ENCODE measurements around the gene RNLS.
"Not testable (repeated sequence)": the region's sequence is repeated elsewhere in the genome, so short reads cannot be mapped to it uniquely, and the experiment has no call there.

RNLS gene

GRCh38 chr10:88499569-88500470 lies 83.3 kb downstream of the RNLS start:
- H3K36me3 ChIP-seq (replicated peaks): no peaks in the 10 kb centered on the region
- DNase-seq (ENCODE audit: low spot score in 2 of 2): no peak
- H3K27me3 ChIP-seq (ENCODE audit: low read depth): no peaks in the 10 kb centered on the region
- no peak overlapping the region for H3K4me3 ChIP-seq
- peaks cover 22% of the 10 kb centered on the region for H3K4me1 ChIP-seq
- in situ Hi-C loops (cut with MboI; ENCODE audit: low sequenced_read_pairs): no loop called here
- no peaks in the 10 kb centered on the region for H3K9me3 ChIP-seq

DNA sequence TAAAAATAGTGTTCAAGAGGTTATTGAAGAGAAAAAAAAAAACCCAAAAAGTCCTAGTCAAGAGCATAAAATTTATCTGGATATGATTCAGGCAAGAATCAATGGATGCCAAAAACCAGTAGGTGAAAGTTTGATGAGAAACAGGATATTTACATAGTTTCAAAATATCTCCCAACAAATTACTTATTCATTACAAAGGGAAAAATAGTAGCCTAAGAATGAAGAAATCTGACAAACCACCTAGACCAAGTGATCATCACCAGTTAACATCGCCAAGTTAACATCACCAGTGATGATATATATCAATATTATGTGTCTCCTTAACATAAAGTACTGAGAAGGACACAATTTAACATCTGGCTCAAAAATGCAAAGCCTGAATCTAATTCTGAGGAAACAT lies 85.2 kb downstream of the RNLS start:
- no peaks in the 10 kb centered on the region for H3K36me3 ChIP-seq (replicated peaks)
- in situ Hi-C loops (cut with MboI; ENCODE audit: low sequenced_read_pairs): no loop called here
- peaks cover 34% of the 10 kb centered on the region for H3K4me1 ChIP-seq
- no peak overlapping the region for H3K4me3 ChIP-seq
- no peaks in the 10 kb centered on the region for H3K27me3 ChIP-seq (ENCODE audit: low read depth)
- DNase-seq (ENCODE audit: low spot score in 2 of 2): no peak
- H3K9me3 ChIP-seq: no peaks in the 10 kb centered on the region

DNA sequence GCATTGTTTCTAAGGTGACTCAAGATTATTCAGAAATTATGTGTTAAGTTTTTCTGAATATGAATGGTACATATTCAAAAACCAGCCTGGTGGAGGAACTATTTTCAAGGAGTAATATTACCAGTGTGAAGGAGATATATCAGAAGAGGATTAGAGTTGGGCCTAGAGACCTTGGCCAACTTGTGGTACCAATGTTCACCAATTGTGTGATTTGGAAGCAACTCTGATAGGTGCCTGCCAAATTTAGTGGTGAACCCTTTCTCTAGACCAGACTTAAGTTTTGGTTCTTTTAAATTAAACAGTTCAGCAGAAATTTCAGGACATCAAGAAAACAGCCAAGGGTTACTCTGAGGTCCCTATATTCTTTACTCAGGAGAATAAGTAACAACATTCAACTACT lies 88.6 kb downstream of the RNLS start:
- Histone ChIP-seq H3K4me3 (no peak overlapping the region), H3K4me1 (peaks cover 38% of the 10 kb centered on the region), H3K9me3 (no peaks in the 10 kb centered on the region), H3K27me3 (ENCODE audit: low read depth) (no peaks in the 10 kb centered on the region), H3K36me3 (replicated peaks) (no peaks in the 10 kb centered on the region)
- in situ Hi-C loops (cut with MboI; ENCODE audit: low sequenced_read_pairs): no loop called here
- DNase-seq (ENCODE audit: low spot score in 2 of 2): no peak

GRCh38 chr10:88493691-88494483 lies 89.2 kb downstream of the RNLS start:
- H3K27me3 ChIP-seq (ENCODE audit: low read depth): no peaks in the 10 kb centered on the region
- no peak overlapping the region for H3K4me3 ChIP-seq
- peak; percentile 59 to 98 for DNase-seq (ENCODE audit: low spot score in 2 of 2)
- no peaks in the 10 kb centered on the region for H3K36me3 ChIP-seq (replicated peaks)
- in situ Hi-C loops (cut with MboI; ENCODE audit: low sequenced_read_pairs): no loop called here
- H3K9me3 ChIP-seq: no peaks in the 10 kb centered on the region
- peaks cover 38% of the 10 kb centered on the region for H3K4me1 ChIP-seq

DNA sequence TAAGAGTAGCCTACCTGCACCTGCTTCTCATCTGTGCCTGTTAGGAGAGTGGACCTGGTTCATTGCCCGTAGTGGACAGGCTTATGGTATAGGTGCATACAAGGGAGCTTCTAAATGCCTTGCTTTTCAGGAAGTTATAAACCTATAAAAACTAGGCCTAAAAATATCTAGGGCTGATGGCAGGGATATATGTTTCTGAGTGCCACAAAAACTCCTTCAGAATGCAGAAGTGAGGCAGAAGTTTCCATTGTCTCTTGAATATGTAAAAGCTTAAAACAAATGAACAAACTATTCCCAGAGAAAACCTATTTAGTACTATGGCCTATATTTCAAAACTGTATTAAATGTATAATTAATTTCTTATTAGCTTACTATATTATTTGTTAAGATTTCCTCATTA lies 91.8 kb downstream of the RNLS start:
- Histone ChIP-seq H3K4me1 (peaks cover 33% of the 10 kb centered on the region), H3K9me3 (no peaks in the 10 kb centered on the region), H3K4me3 (no peak overlapping the region), H3K27me3 (ENCODE audit: low read depth) (no peaks in the 10 kb centered on the region), H3K36me3 (replicated peaks) (no peaks in the 10 kb centered on the region)
- no peak for DNase-seq (ENCODE audit: low spot score in 2 of 2)
- in situ Hi-C loops (cut with MboI; ENCODE audit: low sequenced_read_pairs): no loop called here

- H3K9me3 ChIP-seq: no peaks in the 10 kb centered on the region
- in situ Hi-C loops (cut with MboI; ENCODE audit: low sequenced_read_pairs): no loop called here
- H3K4me1 ChIP-seq: peaks cover 24% of the 10 kb centered on the region
- H3K4me3 ChIP-seq: no peak overlapping the region
- no peak for DNase-seq (ENCODE audit: low spot score in 2 of 2)
- H3K36me3 ChIP-seq (replicated peaks): no peaks in the 10 kb centered on the region
- H3K27me3 ChIP-seq (ENCODE audit: low read depth): no peaks in the 10 kb centered on the region
Observed at GRCh38 chr10:88490231-88490980, 92.7 kb downstream of the RNLS start.

GRCh38 chr10:88489107-88489506 lies 94.0 kb downstream of the RNLS start:
- in situ Hi-C loops (cut with MboI; ENCODE audit: low sequenced_read_pairs): no loop called here
- no peak for DNase-seq (ENCODE audit: low spot score in 2 of 2)
- Histone ChIP-seq H3K4me3 (no peak overlapping the region), H3K9me3 (no peaks in the 10 kb centered on the region), H3K4me1 (peaks cover 12% of the 10 kb centered on the region), H3K36me3 (replicated peaks) (no peaks in the 10 kb centered on the region), H3K27me3 (ENCODE audit: low read depth) (no peaks in the 10 kb centered on the region)

GRCh38 chr10:88486816-88487215 lies 96.3 kb downstream of the RNLS start:
- DNase-seq (ENCODE audit: low spot score in 2 of 2); H3K27me3 ChIP-seq (ENCODE audit: low read depth); H3K4me1 ChIP-seq; H3K36me3 ChIP-seq (replicated peaks); H3K9me3 ChIP-seq; in situ Hi-C loops (cut with MboI; ENCODE audit: low sequenced_read_pairs); H3K4me3 ChIP-seq: not testable (repeated sequence)

GRCh38 chr10:88482220-88482619 lies 100.9 kb downstream of the RNLS start:
- H3K36me3 ChIP-seq (replicated peaks): no peaks in the 10 kb centered on the region

DNA sequence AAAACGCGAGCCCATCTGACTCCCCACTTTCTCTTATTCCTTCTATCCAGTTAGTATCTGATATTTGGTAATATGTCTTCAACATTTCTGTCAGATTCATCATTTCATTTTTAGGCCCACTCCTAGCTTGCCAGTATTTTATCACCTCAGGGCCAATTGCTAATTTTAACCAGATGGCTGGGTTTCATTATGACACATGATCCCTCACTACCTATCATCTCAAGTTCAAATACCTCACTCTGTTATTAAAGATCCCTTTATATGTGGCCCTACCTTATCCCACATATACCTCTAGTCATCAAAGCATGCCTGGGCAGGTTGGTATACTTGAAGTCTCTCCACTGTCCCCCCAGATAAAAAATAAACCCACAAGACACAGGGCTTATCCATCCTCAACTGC lies 104.9 kb downstream of the RNLS start:
- no peak for DNase-seq (ENCODE audit: low spot score in 2 of 2)
- no peaks in the 10 kb centered on the region for H3K27me3 ChIP-seq (ENCODE audit: low read depth)
- no peak overlapping the region for H3K4me3 ChIP-seq
- H3K36me3 ChIP-seq (replicated peaks): no peaks in the 10 kb centered on the region
- H3K9me3 ChIP-seq: no peaks in the 10 kb centered on the region
- H3K4me1 ChIP-seq: peaks cover 18% of the 10 kb centered on the region
- in situ Hi-C loops (cut with MboI; ENCODE audit: low sequenced_read_pairs): no loop called here

More at GRCh38 chr10:88482220-88482619, 100.9 kb downstream of the RNLS start:
- in situ Hi-C loops (cut with MboI; ENCODE audit: low sequenced_read_pairs): no loop called here
- Histone ChIP-seq H3K27me3 (ENCODE audit: low read depth) (no peaks in the 10 kb centered on the region), H3K4me3 (no peak overlapping the region), H3K9me3 (no peaks in the 10 kb centered on the region), H3K4me1 (no peaks in the 10 kb centered on the region)
- DNase-seq (ENCODE audit: low spot score in 2 of 2): no peak

GRCh38 chr10:88477343-88478085 lies 105.6 kb downstream of the RNLS start:
- in situ Hi-C loops (cut with MboI; ENCODE audit: low sequenced_read_pairs): no loop called here
- no peaks in the 10 kb centered on the region for H3K36me3 ChIP-seq (replicated peaks)
- no peaks in the 10 kb centered on the region for H3K27me3 ChIP-seq (ENCODE audit: low read depth)
- H3K4me1 ChIP-seq: peaks cover 18% of the 10 kb centered on the region
- DNase-seq (ENCODE audit: low spot score in 2 of 2): no peak
- no peaks in the 10 kb centered on the region for H3K9me3 ChIP-seq
- H3K4me3 ChIP-seq: no peak overlapping the region

DNA sequence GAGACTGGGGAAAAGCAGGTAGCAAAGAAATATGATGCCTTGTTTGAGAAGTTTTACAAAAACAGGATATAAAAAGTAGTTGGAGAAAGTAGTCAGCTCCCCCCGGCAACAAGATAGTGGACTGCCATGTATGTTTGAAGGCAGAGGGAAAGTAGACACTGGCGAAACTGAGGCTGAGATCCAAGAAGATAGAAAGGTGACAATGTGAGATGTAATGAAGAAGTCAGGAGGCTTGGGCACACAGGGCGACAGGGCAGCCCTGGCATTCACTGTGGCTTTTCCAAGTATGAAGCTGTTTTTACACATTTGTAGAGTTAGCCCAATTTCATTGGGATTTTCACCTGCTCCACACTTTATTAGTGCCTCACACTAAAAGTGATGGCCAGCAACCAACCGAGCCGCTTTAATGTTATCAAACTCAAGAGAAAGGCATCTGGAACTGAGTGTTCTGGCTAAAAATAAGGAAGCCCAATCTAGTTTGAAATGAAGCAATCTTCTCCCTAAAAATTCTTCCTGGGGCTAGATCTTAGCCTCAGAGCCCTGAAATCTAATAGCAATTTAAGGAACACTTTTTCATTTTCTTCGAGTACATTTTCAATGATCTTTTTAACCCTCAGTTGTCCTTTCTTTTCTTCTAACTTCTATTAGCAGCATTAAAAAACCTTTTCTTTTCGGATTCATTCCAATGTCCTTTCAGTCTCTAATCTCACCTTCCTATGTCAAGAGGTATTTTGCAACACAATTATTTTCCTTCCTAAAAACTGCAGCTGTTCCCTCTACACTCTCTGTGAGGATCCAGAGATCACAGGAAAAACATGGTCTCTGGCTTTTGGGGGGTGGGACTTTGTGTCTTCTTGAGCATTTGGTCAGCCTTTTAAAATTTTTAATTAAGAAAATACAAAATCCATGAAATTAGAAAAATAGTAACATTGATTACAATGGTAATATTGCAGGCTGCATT lies 108.0 kb downstream of the RNLS start:
- H3K9me3 ChIP-seq: no peaks in the 10 kb centered on the region
- H3K4me1 ChIP-seq: peaks cover 18% of the 10 kb centered on the region
- no peak overlapping the region for H3K4me3 ChIP-seq
- DNase-seq (ENCODE audit: low spot score in 2 of 2): no peak
- in situ Hi-C loops (cut with MboI; ENCODE audit: low sequenced_read_pairs): no loop called here
- H3K36me3 ChIP-seq (replicated peaks): no peaks in the 10 kb centered on the region
- H3K27me3 ChIP-seq (ENCODE audit: low read depth): no peaks in the 10 kb centered on the region
